ENCODE measurements around the gene ADAM22.

DNA sequence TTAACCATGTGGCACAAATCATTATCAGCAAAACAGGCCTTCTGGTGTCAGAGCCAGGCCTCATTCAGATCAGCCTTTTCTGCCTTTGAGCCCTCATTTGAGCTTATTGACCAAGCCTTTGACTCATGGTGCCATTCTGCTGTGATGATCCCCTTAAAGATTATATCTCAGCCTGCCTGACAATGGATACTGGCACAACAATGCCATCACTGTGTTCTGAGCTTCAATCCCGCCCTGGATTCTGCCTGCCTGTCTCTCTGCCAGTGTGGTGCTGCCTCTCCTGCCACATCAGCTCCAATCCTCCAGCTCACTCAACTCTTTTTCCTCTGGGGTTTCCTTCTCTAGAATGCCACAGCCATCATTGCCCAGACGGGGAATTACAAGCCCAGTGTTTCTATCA is 233.2 kb downstream of the ADAM22 start:
- TF ChIP-seq EZH2 (IDR thresholded peaks at IDR 0.05; ENCODE audit: insufficient read depth, poor library complexity, severe bottlenecking) (no peak), EZH2phosphoT487 (IDR thresholded peaks at IDR 0.05; ENCODE audit: insufficient read depth, low read depth) (no peak)

All from GM23248 (cell line).